ENCODE data around the gene OR7D2.

GRCh38 chr19:9219489-9219888 is 40.7 kb downstream of the OR7D2 start, which contains the start of gene OR7D4:
- no peak for TF ChIP-seq CTCF (IDR thresholded peaks at IDR 0.05)
- TF ChIP-seq POLR2A (IDR thresholded peaks at IDR 0.05; ENCODE audit: low read length), result no peak
- no peak for TF ChIP-seq SMC3 (IDR thresholded peaks at IDR 0.05)
- no peak for TF ChIP-seq NR3C1 (IDR thresholded peaks at IDR 0.05)
- TF ChIP-seq JUNB (IDR thresholded peaks at IDR 0.05), result no peak
- no peak for TF ChIP-seq JUN (IDR thresholded peaks at IDR 0.05)

All from A549 (cell line).